Inflammatory macrophage (primary cell): ENCODE data around the gene KRT73.
"Not testable (repeated sequence)": the region's sequence is repeated elsewhere in the genome, so short reads cannot be mapped to it uniquely, and the experiment has no call there.

ENCODE experiments used
- DNase-seq, 2 donors: peaks; one replicate each; pipeline ENCODE4 v3.0.0-alpha.2; 2020 to 2022

The KRT73 gene

GRCh38 chr12:52600071-52600470 lies 18.3 kb downstream of the KRT73 start:
- no peak for DNase-seq

GRCh38 chr12:52598966-52599365 lies 19.4 kb downstream of the KRT73 start:
- DNase-seq, result no peak

GRCh38 chr12:52594237-52594636 lies 24.1 kb downstream of the KRT73 start:
- DNase-seq, result not testable (repeated sequence)

- DNase-seq, result no peak
Observed at GRCh38 chr12:52591521-52591920, 26.8 kb downstream of the KRT73 start.

- DNase-seq, result no peak
Observed at GRCh38 chr12:52590021-52590420, 28.3 kb downstream of the KRT73 start.

GRCh38 chr12:52587563-52587962 lies 30.8 kb downstream of the KRT73 start:
- DNase-seq, result no peak

GRCh38 chr12:52585946-52586345 lies 32.4 kb downstream of the KRT73 start:
- no peak for DNase-seq

- DNase-seq, result peak; percentile 66 to 86
Observed at GRCh38 chr12:52585066-52585465, 33.3 kb downstream of the KRT73 start.

- DNase-seq, result no peak
Observed at GRCh38 chr12:52584156-52584682, 34.1 kb downstream of the KRT73 start.

GRCh38 chr12:52582971-52583456 lies 35.3 kb downstream of the KRT73 start:
- peak; percentile 83 to 86 for DNase-seq

- no peak for DNase-seq
Observed at GRCh38 chr12:52582486-52582885, 35.9 kb downstream of the KRT73 start.

GRCh38 chr12:52581481-52581880 lies 36.9 kb downstream of the KRT73 start:
- DNase-seq, result peak in 1 of 2 donors; percentile 9

GRCh38 chr12:52581066-52581465 lies 37.3 kb downstream of the KRT73 start:
- DNase-seq, result no peak

GRCh38 chr12:52580496-52580895 lies 37.9 kb downstream of the KRT73 start:
- DNase-seq, result no peak

GRCh38 chr12:52579468-52580465 lies 38.6 kb downstream of the KRT73 start:
- DNase-seq, result no peak

GRCh38 chr12:52578469-52578868 lies 39.9 kb downstream of the KRT73 start:
- DNase-seq, result no peak

- DNase-seq, result no peak
Observed at GRCh38 chr12:52577316-52577715, 41.0 kb downstream of the KRT73 start.

- no peak for DNase-seq
Observed at GRCh38 chr12:52575948-52576347, 42.4 kb downstream of the KRT73 start.

GRCh38 chr12:52575256-52575655 lies 43.1 kb downstream of the KRT73 start:
- DNase-seq, result no peak

GRCh38 chr12:52573743-52574142 lies 44.6 kb downstream of the KRT73 start, which contains the start of gene KRT74:
Gene KRT74, minus strand, starts transcription at chr12:52573843. Its CDS starts 66 bp downstream, at chr12:52573777.
- no peak for DNase-seq

GRCh38 chr12:52573306-52573705 lies 45.1 kb downstream of the KRT73 start:
- no peak for DNase-seq

- no peak for DNase-seq
Observed at GRCh38 chr12:52570511-52570910, 47.8 kb downstream of the KRT73 start.

GRCh38 chr12:52568111-52568510 lies 50.2 kb downstream of the KRT73 start:
- DNase-seq, result no peak

GRCh38 chr12:52566847-52567291 lies 51.5 kb downstream of the KRT73 start:
- DNase-seq, result no peak
